OCI-LY1 (cell line): ENCODE measurements around the gene UNC13C.

ENCODE experiments used
- H2AFZ ChIP-seq: fragments of 200-600 bp; sonication (generic), shearing (Covaris generic); 2 replicates; pipeline ENCODE4 v1.6.0; 2014; ENCODE audit warnings: antibody characterized with exemption, mild to moderate bottlenecking, low read length
- H3F3A ChIP-seq: fragments of 200-600 bp; sonication (generic), shearing (Covaris generic); 2 replicates; pipeline ENCODE4 v1.6.0; 2014; ENCODE audit warnings: mild to moderate bottlenecking, antibody characterized with exemption, low read length, moderate library complexity; ENCODE audit not compliant: insufficient read depth
- H3K27ac ChIP-seq: fragments of 200-600 bp; sonication (generic); 2 replicates; pipeline ENCODE4 v1.5.1; 2014; ENCODE audit warnings: low read length, mixed run types, mild to moderate bottlenecking, low read depth; ENCODE audit not compliant: poor library complexity, severe bottlenecking
- H3K27me3 ChIP-seq: fragments of 200-600 bp; sonication (generic); 2 replicates; pipeline ENCODE4 v1.6.0; 2014; ENCODE audit warnings: antibody characterized with exemption, mild to moderate bottlenecking, low read length, moderate library complexity; ENCODE audit not compliant: insufficient read depth
- H3K36me3 ChIP-seq: fragments of 200-600 bp; sonication (generic); 2 replicates; pipeline ENCODE4 v1.6.1; 2014; ENCODE audit warnings: mild to moderate bottlenecking, antibody characterized with exemption, low read length, moderate library complexity, mixed read lengths; ENCODE audit not compliant: insufficient read depth
- H3K4me1 ChIP-seq: fragments of 200-600 bp; sonication (generic); 2 replicates; pipeline ENCODE4 v1.5.1; 2014; ENCODE audit warnings: mild to moderate bottlenecking, low read length, moderate library complexity; ENCODE audit not compliant: insufficient read depth, severe bottlenecking
- H3K4me2 ChIP-seq: fragments of 200-600 bp; sonication (generic), shearing (Covaris generic); 2 replicates; pipeline ENCODE4 v1.6.1; 2014; ENCODE audit warnings: low read length
- H3K4me3 ChIP-seq: fragments of 200-600 bp; sonication (generic); 2 replicates; pipeline ENCODE4 v1.5.1; 2014; ENCODE audit warnings: low read length, low read depth, mild to moderate bottlenecking, mixed read lengths; ENCODE audit not compliant: poor library complexity, severe bottlenecking
- H3K79me2 ChIP-seq: fragments of 200-600 bp; shearing (Covaris generic); 2 replicates; pipeline ENCODE4 v1.6.1; 2016; ENCODE audit warnings: mixed run types, low read length, mixed read lengths; ENCODE audit not compliant: insufficient read depth
- H3K9ac ChIP-seq: fragments of 200-600 bp; sonication (generic), shearing (Covaris generic); 2 replicates; pipeline ENCODE4 v1.6.1; 2014; ENCODE audit warnings: mild to moderate bottlenecking, low read length, mixed read lengths
- H3K9me2 ChIP-seq: fragments of 200-600 bp; sonication (generic), shearing (Covaris generic); 2 replicates; pipeline ENCODE4 v1.6.1; 2014; ENCODE audit warnings: low read depth, mild to moderate bottlenecking, low read length, mixed read lengths
- H3K9me3 ChIP-seq: fragments of 200-600 bp; shearing (Covaris generic); 2 replicates; pipeline ENCODE4 v1.6.1; 2014; ENCODE audit warnings: low read length, mixed read lengths
- H4K20me1 ChIP-seq: fragments of 200-600 bp; sonication (generic), shearing (Covaris generic); 2 replicates; pipeline ENCODE4 v1.6.0; 2016; ENCODE audit warnings: mild to moderate bottlenecking, low read length; ENCODE audit not compliant: insufficient read depth
- EZH2 ChIP-seq: fragments of 200-600 bp; sonication (generic), shearing (Covaris generic); IDR thresholded peaks from 2 replicates; pipeline ENCODE4 v1.8.0; 2017; ENCODE audit warnings: borderline replicate concordance, mixed run types, mild to moderate bottlenecking, antibody characterized with exemption, low read length, moderate library complexity, mixed read lengths
- TF ChIP-seq, protein P1 (sequence below): fragments of 200-600 bp; sonication (generic), shearing (Covaris generic); IDR thresholded peaks from 2 replicates; pipeline ENCODE4 v1.5.1; 2017; ENCODE audit warnings: mild to moderate bottlenecking, antibody characterized with exemption, low read length, moderate library complexity, mixed read lengths

Gene UNC13C

DNA sequence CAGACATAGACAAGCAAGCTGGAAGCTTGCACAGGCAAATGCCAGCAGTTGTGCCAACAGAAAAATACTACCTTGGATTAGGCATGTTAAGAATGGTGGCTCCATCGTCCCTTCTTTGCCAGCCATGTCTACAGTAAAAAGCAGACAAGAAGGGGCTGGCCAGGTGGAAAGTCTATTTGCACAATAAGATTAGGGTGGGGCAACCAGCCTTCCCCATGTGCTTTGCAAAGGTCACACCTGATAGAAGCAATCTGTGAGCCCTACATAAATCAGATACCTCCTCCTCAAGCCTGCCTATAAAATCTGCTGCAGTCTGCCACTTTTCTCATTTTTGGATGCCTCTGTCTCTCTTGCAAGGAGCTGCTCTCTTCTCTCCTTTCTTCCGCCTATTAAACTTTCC lies 662.6 kb downstream of the UNC13C start:
- H3K36me3 ChIP-seq, result no peaks in the 10 kb centered on the region
- TF ChIP-seq, protein P1, sequence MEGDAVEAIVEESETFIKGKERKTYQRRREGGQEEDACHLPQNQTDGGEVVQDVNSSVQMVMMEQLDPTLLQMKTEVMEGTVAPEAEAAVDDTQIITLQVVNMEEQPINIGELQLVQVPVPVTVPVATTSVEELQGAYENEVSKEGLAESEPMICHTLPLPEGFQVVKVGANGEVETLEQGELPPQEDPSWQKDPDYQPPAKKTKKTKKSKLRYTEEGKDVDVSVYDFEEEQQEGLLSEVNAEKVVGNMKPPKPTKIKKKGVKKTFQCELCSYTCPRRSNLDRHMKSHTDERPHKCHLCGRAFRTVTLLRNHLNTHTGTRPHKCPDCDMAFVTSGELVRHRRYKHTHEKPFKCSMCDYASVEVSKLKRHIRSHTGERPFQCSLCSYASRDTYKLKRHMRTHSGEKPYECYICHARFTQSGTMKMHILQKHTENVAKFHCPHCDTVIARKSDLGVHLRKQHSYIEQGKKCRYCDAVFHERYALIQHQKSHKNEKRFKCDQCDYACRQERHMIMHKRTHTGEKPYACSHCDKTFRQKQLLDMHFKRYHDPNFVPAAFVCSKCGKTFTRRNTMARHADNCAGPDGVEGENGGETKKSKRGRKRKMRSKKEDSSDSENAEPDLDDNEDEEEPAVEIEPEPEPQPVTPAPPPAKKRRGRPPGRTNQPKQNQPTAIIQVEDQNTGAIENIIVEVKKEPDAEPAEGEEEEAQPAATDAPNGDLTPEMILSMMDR, result no peak
- no peak for TF ChIP-seq EZH2
- no peak overlapping the region for H3K27ac ChIP-seq
- H2AFZ ChIP-seq, result no peak overlapping the region
- H3K9ac ChIP-seq, result no peak overlapping the region
- H3F3A ChIP-seq, result no peaks in the 10 kb centered on the region
- no peaks in the 10 kb centered on the region for H4K20me1 ChIP-seq
- H3K4me2 ChIP-seq, result no peak overlapping the region
- no peaks in the 10 kb centered on the region for H3K79me2 ChIP-seq
- no peaks in the 10 kb centered on the region for H3K9me2 ChIP-seq
- no peak overlapping the region for H3K4me3 ChIP-seq
- H3K9me3 ChIP-seq, result no peaks in the 10 kb centered on the region
- H3K27me3 ChIP-seq, result no peaks in the 10 kb centered on the region
- H3K4me1 ChIP-seq, result no peaks in the 10 kb centered on the region

DNA sequence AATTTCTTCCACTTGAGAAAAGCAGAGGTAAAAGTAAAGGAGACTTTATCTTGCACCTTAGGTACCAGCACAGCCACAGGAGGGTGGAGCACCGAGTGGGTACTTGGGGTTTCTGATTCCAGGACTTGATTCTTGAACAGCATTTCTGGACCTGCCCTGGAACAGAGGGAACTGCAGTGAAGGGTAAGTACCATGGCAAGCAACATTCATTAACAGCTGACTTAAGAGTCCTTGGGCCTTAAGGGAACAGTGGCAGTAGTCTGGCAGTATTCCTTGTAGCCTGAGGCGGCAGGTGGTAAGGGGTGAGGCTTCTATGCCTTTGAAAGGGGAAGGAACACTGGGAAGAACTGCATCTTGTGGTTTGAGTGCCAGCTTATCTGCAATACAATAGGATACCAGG lies 666.6 kb downstream of the UNC13C start:
- Histone ChIP-seq H3K27me3 (no peaks in the 10 kb centered on the region), H3K79me2 (no peaks in the 10 kb centered on the region), H3K27ac (no peak overlapping the region), H3K9me3 (no peaks in the 10 kb centered on the region), H3K36me3 (no peaks in the 10 kb centered on the region), H3K9ac (no peak overlapping the region), H2AFZ (no peak overlapping the region), H4K20me1 (no peaks in the 10 kb centered on the region), H3K9me2 (no peaks in the 10 kb centered on the region), H3F3A (no peaks in the 10 kb centered on the region), H3K4me2 (no peak overlapping the region), H3K4me3 (no peak overlapping the region), H3K4me1 (no peaks in the 10 kb centered on the region)
- TF ChIP-seq, protein P1, result no peak
- TF ChIP-seq EZH2, result no peak

DNA sequence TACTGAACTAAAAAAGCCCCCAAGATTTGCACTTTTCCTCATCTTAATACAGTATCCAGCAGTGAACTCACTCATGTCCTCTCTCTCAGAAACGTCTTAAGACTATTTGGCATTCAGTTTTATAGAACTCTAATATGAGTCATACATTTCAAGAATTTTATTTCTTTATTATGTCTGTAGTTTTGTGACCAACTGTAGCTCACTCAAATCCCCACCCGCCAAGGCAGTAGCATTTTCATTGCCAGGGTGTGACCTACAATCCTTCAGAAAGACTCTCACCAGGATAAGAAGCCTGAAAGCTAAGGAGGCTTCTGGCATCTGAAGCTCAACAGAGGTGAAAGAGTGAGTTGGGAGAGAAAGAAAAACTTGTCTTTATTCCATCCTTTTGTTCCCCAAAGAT lies 681.4 kb downstream of the UNC13C start:
- H3K27ac ChIP-seq, result no peak overlapping the region
- no peaks in the 10 kb centered on the region for H4K20me1 ChIP-seq
- TF ChIP-seq, protein P1, result no peak
- no peak for TF ChIP-seq EZH2
- H3K4me2 ChIP-seq, result no peak overlapping the region
- H3K27me3 ChIP-seq, result no peaks in the 10 kb centered on the region
- H3K79me2 ChIP-seq, result no peaks in the 10 kb centered on the region
- H3K9ac ChIP-seq, result no peak overlapping the region
- no peaks in the 10 kb centered on the region for H3K4me1 ChIP-seq
- H3K9me2 ChIP-seq, result no peaks in the 10 kb centered on the region
- H3F3A ChIP-seq, result no peaks in the 10 kb centered on the region
- no peak overlapping the region for H3K4me3 ChIP-seq
- H2AFZ ChIP-seq, result no peak overlapping the region
- no peaks in the 10 kb centered on the region for H3K9me3 ChIP-seq
- no peaks in the 10 kb centered on the region for H3K36me3 ChIP-seq
